Ramos (cell line): ENCODE measurements around the gene RRAD.

Source experiments
- in situ Hi-C: fragments of 300-500 bp; cut with MboI; formaldehyde crosslinking; loops from one replicate; pipeline ENCODE4 v1.14.3; 2022; ENCODE audit warnings: low sequenced_read_pairs; ENCODE audit not compliant: unreplicated experiment

Gene RRAD

DNA sequence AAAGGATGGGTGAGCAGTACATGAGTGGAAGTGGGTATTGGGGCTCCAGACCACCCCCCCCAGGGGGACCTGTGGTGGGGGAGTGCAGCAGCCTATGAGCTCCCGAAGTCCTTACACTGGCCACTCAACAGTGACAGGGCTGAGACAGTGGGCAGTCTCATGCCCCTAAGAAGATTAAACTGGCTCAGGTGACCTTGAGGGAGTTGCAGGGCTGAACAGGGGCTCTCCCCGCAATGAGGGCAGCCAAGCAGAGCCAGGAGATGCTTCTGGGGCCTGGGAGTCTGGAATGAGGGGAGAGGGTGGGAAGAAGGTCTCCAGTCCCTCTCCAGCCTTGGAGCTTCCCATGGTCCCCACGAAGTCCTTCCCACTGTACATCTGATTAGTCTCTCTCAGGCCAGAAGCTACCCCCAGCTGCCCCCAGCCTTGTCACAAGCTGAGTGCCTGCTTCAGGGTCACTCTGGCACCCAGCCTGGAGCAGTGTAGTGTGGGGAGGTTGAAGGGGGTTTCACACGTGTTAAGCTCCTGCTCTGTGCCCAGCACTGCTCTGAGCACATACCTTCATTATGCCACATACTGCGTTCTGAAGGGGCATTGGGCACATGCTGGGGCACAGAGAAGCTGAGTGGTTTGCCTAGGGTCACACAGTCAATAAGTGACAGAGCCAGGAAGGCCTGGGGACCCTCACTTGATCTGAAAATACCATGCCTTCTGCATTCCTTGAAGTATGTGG is 5.6 kb downstream of the RRAD start:
- in situ Hi-C loops = no loop called here

DNA sequence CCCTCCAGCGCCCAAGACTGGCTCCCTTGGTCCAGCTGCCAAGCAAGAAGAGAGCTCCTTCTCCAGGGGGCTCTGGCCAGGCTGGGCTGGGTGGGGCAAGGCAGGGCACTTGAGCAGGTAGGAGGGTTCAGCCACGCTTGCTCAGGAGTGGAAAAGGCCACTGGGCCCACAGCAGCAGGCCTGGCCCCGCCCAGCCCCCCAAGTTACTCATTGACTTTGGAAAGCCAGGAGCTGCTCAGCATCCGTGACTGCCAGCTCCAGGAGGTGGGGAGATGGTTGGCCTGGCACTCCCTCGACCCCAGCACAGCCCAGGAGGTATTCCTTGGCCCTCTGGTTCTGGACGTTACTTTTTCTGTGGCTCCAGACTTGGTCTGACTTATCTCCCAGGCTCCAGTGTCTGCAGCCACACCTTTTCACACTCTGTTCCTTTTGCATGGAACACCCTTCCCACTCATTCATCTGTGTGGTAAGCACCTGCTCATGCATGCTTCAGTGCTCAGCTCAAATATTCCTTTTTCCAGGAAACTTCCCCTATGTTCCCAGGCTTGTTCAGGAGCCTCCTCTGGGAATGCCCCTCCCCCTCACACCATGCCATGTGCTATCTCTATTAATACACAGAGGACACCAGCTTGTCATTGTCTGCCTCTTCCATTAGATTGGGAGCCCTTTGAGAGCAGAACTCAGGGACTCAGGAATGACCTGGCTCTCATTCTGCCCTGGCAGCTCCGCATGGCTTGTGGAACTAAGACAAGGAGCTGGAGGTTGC is 6.3 kb downstream of the RRAD start, which contains the start of gene CDH16:
CDH16 (minus strand) TSS at position 83 of the 766 bp plus-strand sequence. CDS start 820 bp downstream, outside the sequence.
- in situ Hi-C loops = no loop called here

DNA sequence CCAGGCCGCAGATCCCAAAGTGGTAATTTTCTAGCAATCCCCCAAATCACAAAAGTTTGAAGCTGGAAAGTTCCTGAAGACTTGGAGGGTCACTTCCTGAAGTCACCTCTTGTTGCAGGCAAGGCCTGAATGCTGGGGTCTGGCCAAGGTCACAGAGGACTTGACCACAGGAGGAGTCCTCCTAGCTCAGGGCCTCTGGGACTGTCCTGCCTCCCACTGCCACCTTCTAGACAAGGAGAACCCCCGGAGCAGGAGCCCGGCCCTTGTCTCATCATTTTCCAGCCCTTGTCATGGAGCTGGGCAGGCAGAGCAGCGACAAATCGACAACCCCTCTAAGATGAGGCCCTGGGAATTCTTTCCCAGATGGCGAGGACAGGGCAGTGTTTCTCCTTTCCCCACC is 7.0 kb downstream of the RRAD start:
- in situ Hi-C loops = no loop called here

DNA sequence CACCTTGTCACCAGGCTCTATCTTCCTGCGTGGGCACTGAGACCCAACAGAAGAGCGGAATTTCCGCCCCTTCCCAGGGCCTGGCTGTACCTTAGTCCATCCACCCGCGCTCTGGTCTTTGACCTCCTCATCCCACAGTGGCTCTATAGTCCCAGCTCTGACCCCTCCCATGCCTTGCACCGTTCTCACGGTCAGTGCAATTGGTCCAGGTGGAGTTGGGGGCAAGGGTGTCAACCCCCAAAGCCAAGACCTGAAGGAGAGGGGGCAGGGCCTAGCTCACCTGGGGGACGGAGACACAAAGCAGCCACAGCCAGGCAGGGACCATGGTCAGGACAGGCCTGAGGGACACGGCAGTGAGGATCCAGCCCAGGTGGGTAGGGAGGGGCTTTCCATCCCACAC is 7.6 kb downstream of the RRAD start:
- in situ Hi-C loops = no loop called here

DNA sequence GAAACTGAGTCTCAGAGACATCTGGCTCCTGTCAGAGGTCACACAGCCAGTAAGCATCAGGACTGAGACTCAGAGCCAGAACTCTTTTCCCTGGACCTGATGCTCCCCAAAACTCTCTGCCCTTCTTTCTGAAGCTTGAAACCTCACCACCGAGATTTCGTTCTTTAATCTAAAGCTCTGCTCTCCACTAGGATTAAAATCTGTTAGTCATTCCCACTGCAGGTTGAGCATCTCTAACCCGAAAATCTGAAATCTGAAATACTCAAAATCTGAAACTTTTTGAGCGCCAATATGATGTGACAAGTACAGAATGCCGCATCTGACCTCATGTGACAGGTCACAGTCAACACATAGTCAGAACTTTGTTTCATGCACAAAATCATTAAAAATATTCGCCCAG is 8.8 kb downstream of the RRAD start:
- in situ Hi-C loops = no loop called here

DNA sequence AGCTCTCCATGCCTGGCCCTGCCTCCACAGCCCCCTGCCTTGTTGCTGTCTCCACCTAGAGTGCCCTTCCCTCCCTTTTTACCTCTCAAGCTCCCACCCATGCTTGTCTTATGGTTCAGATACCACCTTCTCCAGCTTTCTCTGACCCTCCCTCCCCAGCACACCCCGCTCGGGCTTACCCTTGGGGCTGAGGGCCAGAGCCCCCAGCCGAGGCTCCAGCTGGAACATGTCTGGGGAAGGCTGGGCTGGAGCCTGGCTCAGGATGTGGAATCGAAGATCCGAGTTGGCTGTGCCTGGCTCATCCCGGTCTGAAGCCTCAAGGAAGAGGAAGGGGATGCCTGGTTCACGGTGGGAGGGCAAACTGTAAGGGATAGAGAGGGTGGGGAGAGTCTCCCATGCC is 10.3 kb downstream of the RRAD start:
- in situ Hi-C loops = no loop called here

DNA sequence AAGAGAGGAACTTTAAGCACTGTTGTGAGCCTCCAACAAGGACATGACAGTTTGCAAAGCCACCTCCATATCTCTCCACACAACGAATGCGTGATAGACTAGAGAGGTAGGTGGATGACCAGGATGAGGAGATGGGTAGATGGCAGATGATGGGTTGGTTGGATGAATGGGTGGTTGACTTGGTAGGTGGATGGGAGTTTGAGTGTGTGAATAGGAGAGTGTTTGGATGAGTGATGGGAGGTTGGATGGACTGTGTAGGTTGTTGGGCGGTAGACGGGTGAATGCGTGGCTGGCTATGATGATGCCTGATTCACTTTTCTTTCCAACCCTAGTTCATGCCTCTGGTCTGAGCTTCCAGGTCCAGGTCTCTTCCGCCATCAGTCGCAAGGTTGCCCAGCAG is 10.8 kb downstream of the RRAD start:
- in situ Hi-C loops = no loop called here

DNA sequence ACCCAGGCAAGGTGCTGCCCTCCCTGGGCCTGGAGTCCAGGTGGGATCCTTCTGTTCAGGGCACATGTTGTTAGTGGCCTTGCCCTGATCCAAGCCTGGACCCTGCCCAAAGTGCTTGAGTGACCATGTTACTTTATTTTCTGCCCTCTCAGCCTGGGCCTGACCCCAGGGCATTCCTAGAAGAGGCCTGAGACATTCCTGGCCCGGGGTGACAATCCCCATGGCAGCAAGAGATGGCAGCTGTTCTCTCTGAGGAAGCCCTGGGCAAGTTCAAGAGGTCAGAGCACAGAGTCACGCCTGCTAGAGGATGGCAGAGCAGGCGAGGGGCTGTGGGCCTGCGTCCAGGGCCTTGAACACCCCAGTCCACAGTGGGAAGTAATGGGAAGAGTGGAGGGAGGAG is 11.6 kb downstream of the RRAD start:
- in situ Hi-C loops = no loop called here

DNA sequence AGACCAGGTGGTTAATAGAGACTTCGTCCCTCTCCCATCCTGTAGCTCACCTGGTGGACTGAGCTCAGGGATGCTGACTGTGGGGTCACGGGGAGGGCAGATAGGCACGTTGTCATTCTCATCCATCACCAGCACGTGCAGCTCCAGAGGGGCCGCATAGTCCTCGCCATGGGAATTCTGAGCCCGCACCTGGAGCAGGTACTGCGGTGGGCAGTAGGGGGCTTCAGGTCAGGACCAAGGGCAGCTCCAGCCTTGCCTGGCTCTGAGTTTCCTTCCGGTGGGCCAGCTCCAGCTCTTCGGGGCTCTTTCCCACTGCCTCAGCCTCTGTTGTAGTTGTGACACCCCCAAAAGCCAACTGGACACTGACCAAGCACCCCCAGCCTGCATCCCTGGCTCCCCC is 12.3 kb downstream of the RRAD start:
- in situ Hi-C loops = no loop called here

DNA sequence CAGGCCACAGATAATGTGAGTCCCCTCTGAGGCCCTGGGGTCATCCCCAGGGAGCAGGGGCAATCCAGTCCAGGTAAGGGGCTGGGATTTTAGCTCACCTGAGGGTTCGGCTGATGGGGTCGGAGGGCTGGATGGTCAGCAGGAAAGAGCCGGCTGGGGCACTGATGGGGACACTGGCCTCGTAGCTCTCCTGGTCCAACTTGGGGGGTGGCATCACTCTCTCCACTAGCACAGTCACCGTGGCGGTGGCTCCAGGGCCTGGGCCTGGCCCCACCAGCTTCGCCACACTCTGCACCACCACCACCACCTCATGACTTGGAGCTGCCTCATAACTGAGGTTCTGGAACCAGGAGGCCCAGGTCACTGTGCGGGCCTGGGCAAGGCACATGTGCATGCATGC is 13.5 kb downstream of the RRAD start:
- in situ Hi-C loops = no loop called here

DNA sequence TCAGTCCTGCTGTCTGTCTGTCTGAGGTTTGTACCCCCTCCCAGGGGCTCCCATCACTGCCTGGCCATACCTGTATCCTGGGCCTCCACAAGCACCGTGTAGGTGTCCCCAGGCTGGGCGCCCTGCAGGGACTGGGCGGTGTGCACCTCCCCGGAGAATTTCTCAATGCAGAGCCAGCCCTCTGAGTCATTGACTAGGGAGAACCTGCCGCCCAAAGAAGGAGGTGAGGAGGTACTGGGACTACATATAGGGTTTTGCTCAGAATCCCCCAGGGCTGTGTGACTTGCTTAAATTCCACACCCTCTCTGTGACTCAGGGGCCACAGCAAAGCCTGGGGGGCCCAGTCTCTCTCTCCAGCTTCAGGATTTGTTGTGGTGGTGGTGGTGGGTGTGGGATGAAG is 14.2 kb downstream of the RRAD start:
- in situ Hi-C loops = no loop called here

DNA sequence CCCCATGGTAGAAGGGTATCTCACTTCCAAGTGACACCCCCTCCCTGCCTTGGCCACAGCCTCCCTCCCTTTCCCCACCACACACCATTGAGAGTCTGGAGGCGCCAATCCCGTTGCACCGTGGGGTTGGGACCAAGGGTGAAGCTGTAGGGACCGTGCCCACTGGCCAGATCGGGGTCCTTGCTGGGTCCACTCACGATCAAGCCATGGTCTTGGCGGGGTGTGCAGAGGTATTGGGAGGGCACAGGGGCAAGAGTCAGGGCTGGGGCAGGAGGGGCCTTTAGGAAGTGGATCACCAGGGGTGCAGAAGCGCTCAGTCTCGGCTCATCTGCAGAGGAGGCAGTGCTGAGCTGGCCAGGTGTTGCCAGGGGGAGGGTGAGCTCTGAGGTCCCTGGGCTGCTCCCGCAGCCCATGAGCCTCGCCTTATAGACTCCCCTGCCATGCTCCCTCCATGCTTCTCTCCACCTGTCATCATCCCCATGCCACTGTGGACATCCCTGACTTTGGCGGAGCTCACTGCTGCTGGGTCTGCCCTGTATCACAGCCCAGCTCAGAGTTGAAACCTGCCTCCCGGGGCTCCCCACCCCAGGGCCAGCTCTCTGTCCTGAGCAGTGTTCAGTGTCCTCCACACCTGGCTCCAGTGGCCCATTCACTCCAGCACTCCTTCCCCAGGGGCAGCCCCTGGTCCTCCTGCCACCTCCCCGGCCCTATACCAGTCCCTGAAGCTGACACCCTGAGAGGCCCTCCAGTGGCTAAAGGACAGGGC is 15.0 kb downstream of the RRAD start:
- in situ Hi-C loops = no loop called here

DNA sequence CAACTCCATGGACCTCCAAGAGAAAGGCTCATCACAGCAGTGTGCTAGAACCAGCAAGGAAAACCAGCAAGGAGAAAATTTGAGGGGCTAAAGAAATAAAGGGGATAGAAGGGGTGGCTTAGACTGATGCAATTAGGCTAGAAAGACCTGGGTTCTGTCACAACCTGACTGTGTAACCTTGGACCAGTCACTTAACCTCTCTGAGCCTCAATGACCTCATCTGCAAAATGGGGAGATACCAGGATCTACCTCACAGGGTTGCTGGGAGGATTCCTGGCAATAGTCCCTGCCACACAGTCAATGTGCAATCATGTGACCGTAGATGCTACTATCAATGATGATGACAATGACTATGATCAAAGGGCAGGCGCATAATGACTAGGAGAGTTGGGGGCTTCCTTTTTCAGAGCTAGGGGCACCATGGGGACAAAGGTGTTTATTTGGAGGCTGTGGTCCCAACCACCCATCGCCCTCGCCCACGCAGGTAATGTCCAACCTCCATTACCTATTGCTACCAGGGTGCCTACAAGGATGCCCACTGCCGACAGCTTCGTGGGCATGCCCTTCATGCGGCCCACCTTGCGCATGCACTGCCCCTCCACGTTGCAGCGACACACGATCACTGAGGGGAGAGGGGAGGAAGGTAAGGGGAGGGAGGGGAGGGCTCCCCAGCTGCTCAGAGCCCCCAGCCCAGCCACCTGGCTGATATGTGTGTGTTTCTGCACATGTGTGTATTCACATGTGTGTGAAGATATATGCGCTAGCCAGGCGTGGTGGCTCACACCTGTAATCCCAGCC is 16.4 kb downstream of the RRAD start:
- in situ Hi-C loops = no loop called here

DNA sequence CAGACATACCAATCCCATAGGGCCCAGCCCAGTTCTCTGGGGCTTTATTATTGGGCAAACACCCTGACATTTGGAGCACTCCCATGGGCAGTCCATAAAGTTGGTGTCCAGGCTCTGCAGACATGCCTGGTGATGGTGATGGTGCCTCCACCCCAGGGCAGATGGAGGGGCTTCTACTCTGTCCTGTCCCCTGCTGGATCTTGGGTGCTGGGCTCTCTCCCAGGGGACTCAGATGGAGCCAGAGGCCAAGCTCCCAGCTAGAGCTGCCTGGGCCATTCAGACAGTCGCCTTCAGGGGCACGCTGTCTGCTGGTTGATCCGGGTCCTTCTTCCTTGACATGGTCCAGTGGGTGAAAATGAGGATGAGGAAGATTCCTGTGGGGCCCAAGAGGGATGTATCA is 17.2 kb downstream of the RRAD start:
- in situ Hi-C loops = no loop called here

DNA sequence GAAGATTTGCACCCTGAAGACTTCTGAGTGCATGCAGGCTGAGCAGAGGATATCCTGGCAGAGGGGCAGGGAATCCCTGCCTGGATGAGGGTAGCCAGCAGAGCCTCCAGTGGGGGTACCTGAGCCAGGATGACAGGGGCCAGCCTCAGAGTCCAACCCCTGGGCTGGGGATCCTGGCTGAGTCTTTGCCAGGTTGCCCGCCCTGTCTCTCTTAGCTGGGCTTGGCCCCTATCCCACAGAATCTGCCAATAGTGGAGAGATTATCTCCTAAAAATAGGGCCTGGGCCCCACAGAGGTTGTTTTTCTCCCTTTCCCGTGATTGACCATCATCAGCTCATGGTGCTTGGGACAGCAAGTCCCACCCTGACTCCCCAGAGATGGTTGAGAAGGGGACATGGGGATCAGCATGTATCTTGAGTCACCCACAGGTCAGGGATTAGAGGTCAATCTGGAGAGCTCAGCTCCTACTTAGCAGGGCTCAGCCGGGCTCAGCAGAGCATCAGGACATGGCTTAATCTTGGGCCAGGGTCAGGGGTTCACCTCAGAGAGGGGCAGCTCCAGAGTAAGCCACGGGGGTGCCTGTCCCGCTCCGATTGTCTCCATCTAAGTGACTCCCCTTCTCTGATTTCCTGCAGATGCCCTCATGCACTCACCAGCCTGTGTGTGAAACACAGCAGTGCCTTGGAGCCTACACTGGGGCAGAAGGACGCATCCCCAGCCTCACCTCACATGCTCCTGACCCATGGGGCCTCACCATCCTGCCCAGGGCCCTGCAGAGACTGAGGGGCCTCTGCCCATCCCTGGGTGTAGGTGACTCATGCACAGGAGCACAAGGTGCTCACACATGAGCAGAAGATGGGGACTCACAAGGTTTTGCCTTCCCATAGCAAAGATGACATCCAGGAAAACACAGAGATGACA is 18.2 kb downstream of the RRAD start:
- in situ Hi-C loops = no loop called here

DNA sequence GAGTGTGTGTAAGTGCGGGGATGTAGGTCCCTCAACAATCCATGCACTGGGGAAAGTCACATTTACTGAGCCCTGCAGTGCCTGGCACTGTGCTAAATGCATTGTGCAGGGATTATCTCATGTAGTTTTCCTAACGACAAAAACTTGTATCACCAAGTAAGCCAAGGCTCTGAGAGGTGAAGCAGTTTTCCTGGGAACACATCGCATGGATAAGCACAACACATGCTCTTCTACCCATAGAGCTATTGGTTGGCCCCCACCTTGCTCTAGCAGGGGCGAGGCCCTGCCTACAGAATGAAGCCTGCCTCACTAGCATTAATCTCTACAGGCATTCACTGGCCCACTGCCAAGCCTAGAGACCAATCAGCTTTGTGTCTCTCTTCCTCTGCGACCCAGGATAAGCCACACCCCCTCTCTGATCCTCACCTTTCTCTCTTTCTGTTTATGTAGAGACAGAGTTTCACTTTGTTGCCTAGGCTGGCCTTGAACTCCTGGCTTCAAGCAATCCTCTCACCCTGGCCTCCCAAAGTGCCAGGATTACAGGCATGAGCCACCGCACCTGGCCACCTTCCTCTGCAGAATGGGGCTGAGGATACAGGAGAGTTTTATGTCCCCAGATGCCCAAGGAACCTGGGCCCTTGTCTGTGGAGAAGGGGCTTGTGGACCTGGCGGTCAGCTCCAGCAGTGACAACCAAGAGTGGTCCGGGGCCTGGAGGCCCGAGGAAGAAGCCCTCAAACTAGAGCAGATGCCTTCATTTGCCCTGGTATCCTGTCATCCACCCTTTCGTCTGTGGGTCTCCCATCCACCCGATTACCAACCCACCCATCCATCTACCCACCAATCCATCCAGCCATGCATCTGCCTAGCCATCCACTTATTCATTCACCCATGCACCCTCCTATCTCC is 19.4 kb downstream of the RRAD start:
- in situ Hi-C loops = no loop called here

DNA sequence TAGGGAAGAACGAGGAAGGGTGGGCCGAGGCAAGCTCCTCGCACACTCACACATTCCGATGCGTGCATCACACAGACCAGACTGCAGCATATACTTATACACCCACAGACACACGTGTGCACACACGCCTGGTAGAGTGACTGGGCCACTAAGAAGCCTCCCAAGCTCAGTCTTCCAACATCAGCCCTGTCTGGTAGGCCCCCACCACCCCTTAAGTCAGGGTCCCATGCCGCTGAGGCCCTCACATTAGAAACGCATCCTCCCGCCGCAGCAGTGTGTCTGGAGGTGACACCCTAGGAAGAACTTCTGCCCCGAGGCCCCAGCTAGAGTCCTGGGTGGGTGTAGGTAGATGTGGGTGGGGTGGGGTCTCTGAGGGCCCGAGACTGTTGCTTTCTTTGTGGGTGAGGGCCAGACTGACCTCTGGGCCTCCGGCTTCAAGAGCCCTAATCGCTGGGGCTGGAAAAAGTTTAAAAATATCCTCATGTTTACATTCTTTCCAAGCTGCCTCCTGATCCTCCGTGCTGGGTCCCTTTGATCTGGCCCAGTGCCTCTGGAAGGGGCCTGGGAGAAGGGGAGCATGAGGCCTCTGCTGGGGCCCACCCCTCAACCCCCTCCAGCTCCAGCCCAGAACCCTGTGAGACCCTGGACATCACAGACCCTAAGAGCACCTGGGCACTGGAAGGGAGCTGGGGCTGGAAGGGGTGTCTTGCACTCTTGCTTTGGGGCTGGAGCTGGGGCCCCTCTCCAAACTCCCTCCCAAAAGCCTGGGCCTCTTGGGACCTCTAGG is 20.3 kb downstream of the RRAD start:
- in situ Hi-C loops = no loop called here
